GM19238 (cell line): ENCODE measurements around the gene CCT6B.
A peak's percentile ranks its signal among the peaks of the same experiment; 100 is the strongest.
"Not testable (repeated sequence)": the region's sequence is repeated elsewhere in the genome, so short reads cannot be mapped to it uniquely, and the experiment has no call there.

Source experiments
- DNase-seq: peaks from one replicate; pipeline ENCODE4 v3.0.0; 2011; ENCODE audit warnings: low spot score; ENCODE audit not compliant: insufficient read length

CCT6B gene

GRCh38 chr17:34980353-34980680 lies 19.1 kb upstream of the CCT6B start, which contains the start of gene LIG3:
Gene LIG3, plus strand, starts transcription at chr17:34980512. Its CDS starts 2,494 bp downstream, at chr17:34983006.
- DNase-seq: peak; percentile 95

GRCh38 chr17:34979650-34980352 lies 18.5 kb upstream of the CCT6B start:
- DNase-seq: no peak

DNA sequence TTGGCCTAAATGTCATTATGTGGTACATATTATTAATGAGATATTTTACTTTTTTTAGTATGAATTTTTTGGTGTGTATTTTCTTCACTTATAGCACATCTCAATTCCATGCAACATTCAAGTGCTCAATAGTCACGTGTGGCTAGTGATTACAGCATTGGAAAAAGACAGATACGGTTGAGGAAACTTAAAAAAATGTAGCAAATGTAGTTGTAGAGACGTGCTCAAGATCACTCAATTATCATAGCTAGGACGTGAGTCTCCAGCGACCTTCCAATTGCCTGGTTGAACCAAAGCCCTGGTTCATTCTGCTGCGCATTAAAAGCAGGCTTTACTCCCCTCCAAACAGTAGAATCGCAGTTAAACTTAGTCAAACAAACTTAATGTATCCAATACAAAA lies 17.9 kb upstream of the CCT6B start:
- DNase-seq: no peak

DNA sequence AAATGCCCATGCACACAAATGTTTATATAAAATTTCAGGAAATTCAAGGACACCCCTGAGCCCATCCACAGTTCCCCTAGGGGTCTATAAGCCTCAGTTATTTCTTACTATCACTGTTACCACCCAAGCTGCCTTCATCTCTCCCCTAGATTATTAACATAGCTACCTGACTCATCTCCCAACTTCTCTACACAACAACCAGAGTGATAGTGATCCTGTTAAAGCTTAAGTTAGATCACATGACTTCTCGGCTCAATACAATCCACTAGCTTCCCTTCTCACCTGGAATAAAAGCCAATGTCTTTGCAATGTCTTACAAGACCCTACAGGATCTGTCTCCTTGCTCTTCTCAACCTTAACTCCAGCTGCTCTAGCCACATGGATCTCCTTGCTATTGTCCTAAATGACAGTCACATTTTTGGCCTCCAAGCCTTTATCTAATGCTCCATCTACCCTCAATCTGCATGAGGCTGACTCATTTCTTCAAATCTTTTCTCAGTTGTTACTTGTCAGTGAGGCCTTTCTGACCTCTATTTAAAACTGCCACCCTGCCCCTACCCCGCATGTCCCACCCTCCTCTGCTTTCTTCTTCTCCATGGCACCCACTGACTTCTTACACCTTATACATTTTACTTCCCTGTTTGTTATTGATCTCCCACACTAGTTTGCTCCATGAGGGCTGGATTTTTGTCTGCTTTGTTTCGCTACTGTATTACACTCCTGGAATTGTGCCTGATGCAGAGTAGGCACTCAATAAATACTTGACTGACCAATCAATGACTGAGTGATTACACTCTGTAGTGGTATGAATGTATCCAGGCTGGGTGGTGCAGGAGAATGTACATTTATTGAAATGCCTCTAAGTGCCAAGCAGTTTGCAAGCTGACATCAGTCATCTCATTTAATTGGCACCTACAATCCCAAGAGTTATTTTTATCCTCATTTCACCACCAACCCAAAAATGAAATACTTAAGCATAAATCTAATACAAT lies 13.8 kb upstream of the CCT6B start:
- no peak for DNase-seq

- no peak for DNase-seq
These were observed 12.9 kb upstream of the CCT6B start for GRCh38 chr17:34974179-34974578.

DNA sequence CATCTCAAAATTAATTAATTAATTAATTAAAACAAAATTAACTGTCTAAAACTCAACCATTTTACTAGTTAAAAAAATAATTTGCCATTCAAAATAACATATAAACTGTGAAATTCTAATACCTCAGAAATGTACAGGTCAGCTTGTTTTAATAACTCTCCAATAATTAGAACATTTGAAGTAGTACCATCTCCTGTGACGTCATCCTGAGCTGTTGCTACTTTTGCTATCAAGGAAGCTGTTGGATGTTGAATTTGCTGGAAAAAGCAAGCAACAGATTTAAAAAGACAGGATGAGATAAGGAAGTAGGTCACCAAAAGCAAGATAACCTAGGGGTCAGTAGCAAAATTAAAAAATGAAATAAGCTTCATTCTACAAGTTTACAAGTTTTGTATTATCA lies 2.8 kb downstream of the CCT6B start:
- no peak for DNase-seq

DNA sequence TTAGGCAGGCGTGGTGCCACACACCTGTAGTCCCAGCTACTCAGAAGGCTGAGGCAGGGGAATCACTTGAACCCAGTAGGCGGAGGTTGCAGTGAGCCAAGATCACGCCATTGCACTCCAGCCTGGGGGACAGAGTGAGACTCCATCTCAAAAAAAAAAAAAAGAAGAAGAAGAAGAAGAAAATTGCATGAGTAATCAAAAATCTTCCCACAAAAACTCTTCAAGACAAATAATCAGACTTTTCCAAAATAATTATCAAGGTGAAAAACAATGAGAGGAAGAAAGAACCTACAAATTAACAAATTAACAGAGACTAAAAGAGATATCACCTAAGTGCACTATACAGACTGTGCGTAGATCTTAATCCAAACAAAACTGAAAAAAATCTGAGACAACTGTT lies 10.5 kb downstream of the CCT6B start:
- not testable (repeated sequence) for DNase-seq

DNA sequence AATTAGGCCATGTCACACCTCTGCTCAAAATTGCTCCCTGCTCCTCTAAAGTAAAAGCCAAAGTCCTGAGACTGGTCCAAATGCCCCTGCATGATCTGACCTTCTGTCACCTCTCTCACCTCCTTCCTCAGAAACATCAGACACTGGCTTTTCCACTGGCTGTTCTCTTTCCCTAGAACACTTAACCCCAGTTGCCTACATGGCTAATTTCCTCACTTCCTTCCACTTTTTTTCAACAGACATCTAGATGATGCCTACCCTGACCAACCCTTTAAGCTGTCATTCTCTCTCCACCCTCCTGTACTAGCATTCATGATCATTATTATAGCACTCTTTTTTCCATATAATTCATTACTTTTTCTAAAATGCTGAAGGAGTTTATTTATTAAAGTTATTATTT lies 31.0 kb downstream of the CCT6B start:
- no peak for DNase-seq

- DNase-seq: no peak
These were observed 34.6 kb downstream of the CCT6B start for GRCh38 chr17:34926661-34927060.

DNA sequence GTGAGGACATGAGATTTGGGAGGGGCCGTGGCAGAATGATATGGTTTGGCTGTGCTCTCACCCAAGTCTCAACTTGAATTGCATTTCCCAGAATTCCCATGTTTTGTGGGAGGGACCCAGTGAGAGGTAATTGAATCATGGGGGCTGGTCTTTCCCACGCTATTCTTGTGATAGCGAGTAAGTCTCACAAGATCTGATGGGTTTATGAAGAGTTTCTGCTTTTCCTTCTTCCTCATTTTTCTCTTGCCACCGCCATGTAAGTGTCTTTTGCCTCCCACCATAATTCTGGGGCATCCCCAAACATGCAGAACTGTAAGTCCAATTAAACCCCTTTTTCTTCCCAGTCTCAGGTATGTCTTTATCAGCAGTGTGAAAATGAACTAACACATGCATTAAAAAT lies 40.6 kb downstream of the CCT6B start:
- no peak for DNase-seq

- no peak for DNase-seq
These were observed 43.9 kb downstream of the CCT6B start for GRCh38 chr17:34917381-34917780.

- no peak for DNase-seq
These were observed 45.1 kb downstream of the CCT6B start for GRCh38 chr17:34916120-34916519.

DNA sequence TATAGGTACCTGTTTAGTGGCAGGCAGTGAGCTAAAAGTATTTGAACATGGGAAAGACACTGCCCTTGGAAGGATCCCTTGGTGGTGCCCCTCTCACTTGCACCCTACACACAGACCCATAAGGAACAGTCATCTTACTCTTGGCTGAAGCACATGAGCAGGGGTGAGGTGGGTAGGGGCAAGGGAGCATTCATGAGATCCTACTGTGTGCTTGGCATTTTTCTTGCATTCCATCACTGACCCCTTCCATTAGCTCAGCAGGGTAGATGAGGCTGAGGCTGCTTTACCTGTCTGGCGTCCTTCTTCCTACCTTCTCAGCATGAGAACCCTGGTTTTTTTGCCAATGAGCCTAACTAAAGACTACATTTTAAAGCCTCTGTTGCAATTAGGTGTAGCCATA lies 48.3 kb downstream of the CCT6B start:
- no peak for DNase-seq

- DNase-seq: no peak
These were observed 52.2 kb downstream of the CCT6B start for GRCh38 chr17:34909040-34909439.

DNA sequence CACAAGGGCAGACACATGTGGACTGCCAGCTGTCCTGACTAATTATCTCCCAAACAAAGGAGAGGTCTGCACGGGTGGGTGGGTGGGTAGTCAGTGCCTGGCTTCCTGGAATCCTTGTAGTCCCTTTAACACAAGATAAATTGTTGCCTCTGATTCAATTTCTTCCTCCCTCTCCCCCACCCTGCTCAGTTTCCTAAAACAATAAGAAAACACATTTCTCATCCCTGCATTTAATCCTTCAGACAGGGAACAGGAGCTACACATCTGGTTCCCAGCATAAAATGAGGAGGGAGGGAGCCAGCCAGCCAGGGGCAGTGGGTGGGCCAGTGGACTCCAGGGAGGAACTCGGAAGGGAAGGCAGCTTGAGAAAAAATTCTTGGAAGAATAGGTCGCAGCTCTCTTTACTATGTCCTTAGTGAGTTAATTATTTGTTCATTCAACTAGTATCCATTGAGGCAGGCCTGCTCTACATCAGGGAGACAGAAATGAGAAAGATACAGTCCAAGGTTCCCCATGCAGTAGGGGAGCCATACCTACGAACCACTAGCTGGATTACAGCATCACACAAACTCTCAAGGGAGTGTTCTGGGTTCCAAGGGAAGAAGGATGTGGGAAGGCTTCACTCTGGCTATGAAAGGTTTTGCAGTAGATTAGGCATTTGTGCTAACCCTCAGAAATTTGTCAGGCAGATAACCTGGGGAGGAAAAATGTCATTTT lies 58.3 kb downstream of the CCT6B start:
- no peak for DNase-seq

DNA sequence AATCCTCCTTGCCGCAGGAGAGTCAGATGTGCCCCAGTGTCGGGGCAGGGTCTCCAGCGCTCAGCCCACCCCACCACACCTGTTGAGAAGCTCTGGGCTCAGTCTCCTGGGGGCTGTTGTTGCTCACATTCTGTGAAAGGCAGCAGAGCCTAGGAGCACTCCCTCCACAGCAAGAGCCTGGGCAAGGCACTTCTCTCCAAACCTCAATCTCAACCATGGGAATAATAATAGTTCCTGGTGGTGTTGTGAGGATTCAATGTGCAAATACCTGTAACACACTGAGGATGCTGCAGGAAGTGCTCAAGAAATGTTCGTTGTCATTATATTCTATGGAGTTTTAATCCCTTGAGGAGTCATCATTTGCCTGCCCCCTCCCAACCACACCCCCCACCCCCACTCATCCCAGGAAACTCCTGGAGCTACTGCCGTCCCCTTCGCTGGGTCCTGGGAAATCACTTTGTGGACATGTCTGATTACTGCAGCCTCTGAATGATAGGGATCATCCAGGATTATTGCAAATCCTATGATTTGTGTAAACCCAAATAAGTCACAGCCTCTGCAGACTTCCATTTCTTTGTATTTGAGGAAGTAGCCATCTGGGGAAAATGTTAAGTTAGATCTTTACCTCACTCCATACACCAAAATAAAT lies 61.5 kb downstream of the CCT6B start:
- no peak for DNase-seq

DNA sequence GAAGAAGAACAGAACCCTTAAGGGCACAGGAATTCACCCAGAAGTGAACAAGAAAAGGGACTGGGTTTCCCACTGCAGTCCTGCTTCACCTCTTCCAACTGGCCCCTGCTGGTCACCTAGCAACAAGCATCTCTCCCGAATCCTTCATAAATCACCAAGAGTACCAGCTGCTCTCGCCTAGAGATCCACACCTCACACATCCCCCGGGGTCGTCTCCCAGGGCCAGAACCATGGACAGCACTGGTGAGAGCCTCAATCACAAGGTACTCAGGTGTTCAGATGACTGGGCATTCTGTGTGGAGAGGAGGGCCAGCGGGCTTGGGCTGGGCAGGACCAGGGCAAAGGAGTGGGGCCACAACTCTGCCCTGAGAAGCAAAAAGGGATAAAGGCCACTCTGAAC lies 65.9 kb downstream of the CCT6B start:
- no peak for DNase-seq

DNA sequence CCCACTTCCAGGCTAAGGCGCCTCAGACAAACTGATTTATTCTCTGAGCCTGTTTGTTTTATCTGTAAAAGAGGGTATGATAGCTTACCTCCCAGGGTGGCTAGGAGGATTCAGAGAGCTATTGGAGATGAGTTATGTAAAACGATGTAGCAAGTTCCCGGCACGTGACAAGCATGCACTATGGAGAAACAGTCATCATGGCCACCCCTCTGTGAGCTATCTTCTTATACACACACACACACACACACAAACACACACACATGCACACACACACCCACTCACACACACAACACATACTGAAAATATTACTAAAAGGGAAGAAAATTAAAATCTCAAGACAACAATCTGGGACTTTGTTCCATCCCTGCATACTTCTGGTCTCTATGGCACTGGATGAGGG lies 66.3 kb downstream of the CCT6B start:
- DNase-seq: no peak

GRCh38 chr17:34892461-34893249 lies 68.6 kb downstream of the CCT6B start:
- DNase-seq: peak; percentile 22

GRCh38 chr17:34886831-34887230 lies 74.4 kb downstream of the CCT6B start:
- no peak for DNase-seq

GRCh38 chr17:34885076-34885475 lies 76.2 kb downstream of the CCT6B start:
- no peak for DNase-seq
